ENCODE measurements around the gene TNS1.

The TNS1 gene

DNA sequence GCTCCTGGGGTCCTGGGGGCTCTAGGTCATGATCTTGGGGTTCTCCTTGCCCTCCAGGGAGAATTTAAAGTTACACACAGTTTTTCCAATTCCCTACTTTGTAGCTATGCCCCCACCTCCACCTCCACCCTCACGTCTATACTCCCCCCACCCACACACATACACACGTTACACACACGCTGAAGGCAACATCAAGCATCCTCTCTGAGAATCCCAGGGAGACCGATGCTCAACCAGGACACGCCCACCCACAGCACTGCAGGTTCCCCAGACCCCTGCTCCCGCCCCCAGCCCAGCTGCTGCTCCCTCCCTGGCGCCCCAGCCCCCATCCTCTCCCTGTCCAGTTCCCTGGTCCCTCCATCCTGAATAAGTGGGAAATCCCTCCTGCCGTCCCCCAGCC, 6.4 kb upstream of the TNS1 start:
- H3K27me3 ChIP-seq, result no peaks in the 10 kb centered on the region

DNA sequence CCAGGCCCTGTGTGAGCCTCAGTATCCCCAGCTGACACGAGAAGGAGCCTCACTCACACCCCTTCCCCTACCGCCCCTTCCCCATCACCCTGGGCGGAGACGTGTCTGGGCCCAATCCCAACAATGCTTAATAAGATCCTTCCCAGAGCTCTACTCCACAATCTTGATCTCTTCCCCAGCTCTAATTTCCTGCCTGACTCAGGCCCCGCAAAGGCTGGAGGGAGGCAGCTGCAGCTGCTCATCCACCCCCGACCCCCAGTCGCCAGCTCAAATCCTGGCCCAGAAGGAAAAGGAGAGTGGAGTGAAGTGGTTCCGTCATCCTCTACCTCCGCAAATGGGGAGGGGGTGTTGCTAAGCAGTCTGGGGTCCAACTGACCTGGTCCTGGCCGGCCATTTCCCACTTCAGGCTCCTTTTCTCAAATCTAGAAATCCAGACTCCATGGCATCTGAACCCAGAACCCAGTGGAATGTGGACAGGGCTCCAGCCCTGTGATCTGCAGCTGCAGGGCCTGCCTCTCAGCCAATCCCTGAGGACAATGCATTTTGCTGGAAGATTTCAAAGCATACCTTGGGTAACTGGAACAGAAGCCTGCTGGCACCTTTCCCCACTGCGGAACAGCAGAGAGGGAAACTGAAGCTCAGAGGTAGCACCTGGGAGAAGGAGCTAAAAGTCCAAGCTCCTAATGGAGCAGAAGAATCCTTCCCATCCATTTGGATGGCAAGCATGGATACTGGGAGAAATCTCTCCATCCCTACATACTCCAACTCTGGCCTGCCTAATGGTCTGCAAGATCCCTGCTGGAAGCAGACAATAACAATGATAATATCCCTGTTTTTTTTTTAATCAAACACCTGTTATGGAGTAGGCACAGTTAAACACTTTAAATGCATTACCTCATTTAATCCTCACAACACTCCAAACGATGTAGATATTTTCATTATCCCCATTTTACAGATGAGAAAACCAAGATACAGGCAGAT, 5.6 kb upstream of the TNS1 start:
- Histone ChIP-seq H3K9me3 (no peaks in the 10 kb centered on the region), H3K4me1 (peaks cover 63% of the 10 kb centered on the region), H3K36me3 (peaks cover 20% of the 10 kb centered on the region), H3K4me3 (ENCODE audit: low read depth, low read length) (peak overlapping the region; percentile 77), H3K27me3 (no peaks in the 10 kb centered on the region)
- TF ChIP-seq, protein P1, sequence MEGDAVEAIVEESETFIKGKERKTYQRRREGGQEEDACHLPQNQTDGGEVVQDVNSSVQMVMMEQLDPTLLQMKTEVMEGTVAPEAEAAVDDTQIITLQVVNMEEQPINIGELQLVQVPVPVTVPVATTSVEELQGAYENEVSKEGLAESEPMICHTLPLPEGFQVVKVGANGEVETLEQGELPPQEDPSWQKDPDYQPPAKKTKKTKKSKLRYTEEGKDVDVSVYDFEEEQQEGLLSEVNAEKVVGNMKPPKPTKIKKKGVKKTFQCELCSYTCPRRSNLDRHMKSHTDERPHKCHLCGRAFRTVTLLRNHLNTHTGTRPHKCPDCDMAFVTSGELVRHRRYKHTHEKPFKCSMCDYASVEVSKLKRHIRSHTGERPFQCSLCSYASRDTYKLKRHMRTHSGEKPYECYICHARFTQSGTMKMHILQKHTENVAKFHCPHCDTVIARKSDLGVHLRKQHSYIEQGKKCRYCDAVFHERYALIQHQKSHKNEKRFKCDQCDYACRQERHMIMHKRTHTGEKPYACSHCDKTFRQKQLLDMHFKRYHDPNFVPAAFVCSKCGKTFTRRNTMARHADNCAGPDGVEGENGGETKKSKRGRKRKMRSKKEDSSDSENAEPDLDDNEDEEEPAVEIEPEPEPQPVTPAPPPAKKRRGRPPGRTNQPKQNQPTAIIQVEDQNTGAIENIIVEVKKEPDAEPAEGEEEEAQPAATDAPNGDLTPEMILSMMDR (IDR thresholded peaks at IDR 0.05; ENCODE audit: low read depth, low read length), result no peak
- peak; percentile 64 for DNase-seq

More for the DNA sequence above, 6.4 kb upstream of the TNS1 start:
- peaks cover 65% of the 10 kb centered on the region for H3K4me1 ChIP-seq
- H3K36me3 ChIP-seq, result peaks cover 20% of the 10 kb centered on the region
- peak overlapping the region; percentile 77 for H3K4me3 ChIP-seq (ENCODE audit: low read depth, low read length)
- peak; percentile 69 for DNase-seq
- H3K9me3 ChIP-seq, result no peaks in the 10 kb centered on the region
- TF ChIP-seq, protein P1 (IDR thresholded peaks at IDR 0.05; ENCODE audit: low read depth, low read length), result no peak

DNA sequence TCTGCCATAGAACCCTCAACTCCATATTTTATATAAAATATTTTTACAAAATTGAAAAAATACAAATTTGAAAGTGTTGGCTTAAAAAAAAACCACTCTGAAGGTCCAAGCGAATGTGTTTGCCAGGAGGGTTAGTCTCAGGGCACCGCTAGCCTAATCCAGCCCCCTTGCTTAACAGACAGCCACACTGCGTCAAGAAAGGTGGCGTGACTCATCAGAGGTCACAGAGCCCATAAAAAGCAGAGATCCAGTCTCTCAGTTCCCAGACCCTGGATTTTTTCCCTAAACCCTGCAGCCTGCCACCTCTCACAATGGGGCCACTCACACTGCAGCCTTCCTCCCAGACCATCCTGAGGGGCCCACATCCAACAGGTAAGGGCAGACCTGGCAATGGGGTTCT, 3.9 kb upstream of the TNS1 start:
- H3K36me3 ChIP-seq, result peaks cover 20% of the 10 kb centered on the region
- DNase-seq, result no peak
- TF ChIP-seq, protein P1 (IDR thresholded peaks at IDR 0.05; ENCODE audit: low read depth, low read length), result no peak
- H3K27me3 ChIP-seq, result no peaks in the 10 kb centered on the region
- no peak overlapping the region for H3K4me3 ChIP-seq (ENCODE audit: low read depth, low read length)
- no peaks in the 10 kb centered on the region for H3K9me3 ChIP-seq
- H3K4me1 ChIP-seq, result peaks cover 62% of the 10 kb centered on the region

DNA sequence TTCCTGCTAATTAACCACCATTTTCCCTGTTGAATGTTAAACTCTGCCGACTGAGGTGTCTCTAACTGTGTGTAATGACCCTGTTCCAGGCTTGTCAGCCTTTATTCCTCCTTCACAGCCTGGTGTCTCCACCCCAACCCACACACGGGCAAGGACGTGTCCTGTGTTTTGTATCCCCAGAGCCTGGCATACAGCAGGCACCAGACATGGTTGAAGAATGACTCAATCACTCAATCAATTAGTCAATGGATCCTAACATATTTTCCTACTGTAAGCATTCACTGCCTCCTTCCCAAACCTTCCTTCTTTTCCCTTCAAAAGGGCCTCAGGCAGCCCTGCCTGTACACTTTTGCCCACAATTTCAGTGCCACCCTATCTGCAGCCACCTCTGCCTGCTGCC, 2.7 kb upstream of the TNS1 start:
- peaks cover 20% of the 10 kb centered on the region for H3K36me3 ChIP-seq
- no peaks in the 10 kb centered on the region for H3K9me3 ChIP-seq
- TF ChIP-seq, protein P1 (IDR thresholded peaks at IDR 0.05; ENCODE audit: low read depth, low read length), result no peak
- no peaks in the 10 kb centered on the region for H3K27me3 ChIP-seq
- DNase-seq, result no peak
- H3K4me3 ChIP-seq (ENCODE audit: low read depth, low read length), result no peak overlapping the region
- peaks cover 54% of the 10 kb centered on the region for H3K4me1 ChIP-seq

DNA sequence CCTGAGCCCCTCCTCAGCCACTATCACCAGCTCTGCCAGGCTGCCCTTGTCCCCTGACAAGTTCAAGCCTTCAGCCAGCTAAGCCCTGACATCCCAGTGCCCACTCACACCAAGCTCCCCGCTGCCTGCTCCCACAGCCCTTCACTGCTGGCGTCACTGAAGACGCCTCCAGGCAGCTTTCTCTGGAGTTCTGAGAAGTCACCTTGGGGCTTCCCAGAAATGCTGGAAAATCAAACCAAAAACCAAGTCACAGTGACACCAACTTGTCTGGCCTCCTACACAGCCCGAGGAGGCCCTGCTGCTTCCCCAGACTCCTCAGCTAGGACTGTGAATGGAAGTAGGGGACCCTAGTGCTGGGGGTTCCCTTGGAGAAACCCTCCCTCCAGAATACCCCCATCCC, 2.2 kb upstream of the TNS1 start:
- TF ChIP-seq, protein P1 (IDR thresholded peaks at IDR 0.05; ENCODE audit: low read depth, low read length), result no peak
- Histone ChIP-seq H3K4me3 (ENCODE audit: low read depth, low read length) (no peak overlapping the region), H3K27me3 (no peaks in the 10 kb centered on the region), H3K4me1 (peaks cover 54% of the 10 kb centered on the region), H3K9me3 (no peaks in the 10 kb centered on the region), H3K36me3 (peaks cover 20% of the 10 kb centered on the region)
- DNase-seq, result no peak

DNA sequence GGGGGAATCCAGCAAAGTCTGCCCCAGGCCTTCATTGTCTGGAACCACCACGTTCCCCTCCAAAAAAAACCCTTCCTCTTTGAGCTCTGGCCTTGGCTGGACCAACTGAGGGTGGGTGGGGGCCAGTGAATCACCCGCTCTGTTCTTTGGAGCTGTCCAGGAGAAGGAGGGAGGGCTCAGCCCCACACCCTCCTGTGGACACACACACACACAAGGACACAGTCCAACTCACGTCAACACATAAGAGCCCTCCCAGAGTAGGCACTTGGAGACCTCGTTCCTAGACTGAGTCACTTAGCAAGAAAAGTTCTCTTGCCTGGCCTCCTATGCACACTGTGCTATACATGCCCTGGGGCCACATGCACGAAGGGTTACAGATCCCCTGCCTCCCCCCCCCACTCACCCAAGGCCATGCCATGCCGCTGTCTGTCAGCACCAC, 1.2 kb upstream of the TNS1 start:
- Histone ChIP-seq H3K36me3 (peaks cover 25% of the 10 kb centered on the region), H3K9me3 (no peaks in the 10 kb centered on the region), H3K4me3 (ENCODE audit: low read depth, low read length) (no peak overlapping the region), H3K27me3 (no peaks in the 10 kb centered on the region), H3K4me1 (peaks cover 54% of the 10 kb centered on the region)
- TF ChIP-seq, protein P1 (IDR thresholded peaks at IDR 0.05; ENCODE audit: low read depth, low read length), result no peak
- peak; percentile 60 for DNase-seq

Measured in BE2C (cell line).